Tibial nerve (tissue), 4 donors: ENCODE measurements around the gene RCVRN. TPM values are rescaled to one million over a fixed set of nuclear protein-coding genes. Genes with fewer than 3 reads are reported as not detected.
A peak's percentile ranks its signal among the peaks of the same experiment; 100 is the strongest.

Experiments
- DNase-seq, 2 donors: peaks; one replicate each; pipeline ENCODE4 v3.0.0-alpha.2; 2019; ENCODE audit warnings: low spot score in 2 of 2
- H3K27ac ChIP-seq, 4 donors: fragments of 200-600 bp; sonication (generic) in 3 of 4; one replicate each; pipeline ENCODE4 v1.5.1; 2017 to 2019; ENCODE audit warnings: mild to moderate bottlenecking in 1 of 4
- H3K27me3 ChIP-seq, 2 donors: fragments of 200-600 bp; sonication (generic) in 1 of 2; one replicate each; pipeline versions ENCODE4 v1.5.1 to v1.6.0; 2017 to 2019
- H3K36me3 ChIP-seq, 3 donors: fragments of 200-600 bp; sonication (generic); one replicate each; pipeline ENCODE4 v1.5.1; 2018 to 2019
- H3K4me1 ChIP-seq, 4 donors: fragments of 200-600 bp; sonication (generic) in 3 of 4; one replicate each; pipeline ENCODE4 v1.5.1; 2017 to 2019
- H3K4me3 ChIP-seq, 4 donors: fragments of 200-600 bp; sonication (generic) in 3 of 4; one replicate each; pipeline ENCODE4 v1.5.1; 2017 to 2019; ENCODE audit warnings: mild to moderate bottlenecking in 1 of 4, moderate library complexity in 1 of 4
- H3K9me3 ChIP-seq, 4 donors: fragments of 200-600 bp; sonication (generic) in 3 of 4; one replicate each; pipeline ENCODE4 v1.5.1; 2017 to 2019
- EP300 ChIP-seq, 2 donors: sonication (generic); formaldehyde crosslinking; IDR thresholded peaks; one replicate each; pipeline ENCODE4 v1.6.1; 2017; ENCODE audit warnings: antibody characterized with exemption in 2 of 2, mild to moderate bottlenecking in 1 of 2
- POLR2A ChIP-seq, 2 donors: fragments of 450-650 bp; IDR thresholded peaks; one replicate each; pipeline ENCODE4 v1.6.1; 2017; ENCODE audit warnings: antibody characterized with exemption in 2 of 2, mild to moderate bottlenecking in 2 of 2, moderate library complexity in 2 of 2
- WGBS, 2 donors: methylation state at CpG; one replicate each; pipeline ENCODE4 v1.1.5; 2018; 5-methylcytosine and 5-hydroxymethylcytosine counted together
- total RNA-seq, 4 donors: library from RNA; depleted of rRNA; stranded (reverse); fragments of >200 nt; gene quantifications; one replicate each; pipeline ENCODE4 v1.1.0, GENCODE V29; 2016
- TF ChIP-seq, protein P1 (sequence below), 5 experiments: fragments of 200-600 bp in 3 of 5; fragments of 450-650 bp in 2 of 5; sonication (generic) in 3 of 5; IDR thresholded peaks; one replicate each; pipeline ENCODE4 v1.5.1; 2016 to 2019; ENCODE audit warnings: antibody characterized with exemption in 5 of 5, mild to moderate bottlenecking in 3 of 5, moderate library complexity in 2 of 5

The RCVRN gene
- total RNA-seq, 4 donors from 2014 or later, result not detected

GRCh38 chr17:9937901-9938300 is 32.8 kb upstream of the RCVRN start:
- Histone ChIP-seq H3K36me3 (peaks cover 0 to 86% (median 6%) of the 10 kb centered on the region in 3 donors), H3K4me3 (no peak overlapping the region), H3K27ac (peak overlapping the region; percentile 37 to 69 (median 54)), H3K9me3 (peaks cover 0 to 13% (median 0%) of the 10 kb centered on the region in 4 donors), H3K4me1 (peaks cover 0 to 25% (median 11%) of the 10 kb centered on the region in 4 donors), H3K27me3 (no peaks in the 10 kb centered on the region)
- 88 to 90% methylated on average over 9 of the region's 9 CpGs for WGBS, 2 donors
- DNase-seq, result no peak
- TF ChIP-seq EP300 (IDR thresholded peaks at IDR 0.05), result no peak
- TF ChIP-seq, protein P1, sequence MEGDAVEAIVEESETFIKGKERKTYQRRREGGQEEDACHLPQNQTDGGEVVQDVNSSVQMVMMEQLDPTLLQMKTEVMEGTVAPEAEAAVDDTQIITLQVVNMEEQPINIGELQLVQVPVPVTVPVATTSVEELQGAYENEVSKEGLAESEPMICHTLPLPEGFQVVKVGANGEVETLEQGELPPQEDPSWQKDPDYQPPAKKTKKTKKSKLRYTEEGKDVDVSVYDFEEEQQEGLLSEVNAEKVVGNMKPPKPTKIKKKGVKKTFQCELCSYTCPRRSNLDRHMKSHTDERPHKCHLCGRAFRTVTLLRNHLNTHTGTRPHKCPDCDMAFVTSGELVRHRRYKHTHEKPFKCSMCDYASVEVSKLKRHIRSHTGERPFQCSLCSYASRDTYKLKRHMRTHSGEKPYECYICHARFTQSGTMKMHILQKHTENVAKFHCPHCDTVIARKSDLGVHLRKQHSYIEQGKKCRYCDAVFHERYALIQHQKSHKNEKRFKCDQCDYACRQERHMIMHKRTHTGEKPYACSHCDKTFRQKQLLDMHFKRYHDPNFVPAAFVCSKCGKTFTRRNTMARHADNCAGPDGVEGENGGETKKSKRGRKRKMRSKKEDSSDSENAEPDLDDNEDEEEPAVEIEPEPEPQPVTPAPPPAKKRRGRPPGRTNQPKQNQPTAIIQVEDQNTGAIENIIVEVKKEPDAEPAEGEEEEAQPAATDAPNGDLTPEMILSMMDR (IDR thresholded peaks at IDR 0.05), result no peak
- no peak for TF ChIP-seq POLR2A (IDR thresholded peaks at IDR 0.05)

DNA sequence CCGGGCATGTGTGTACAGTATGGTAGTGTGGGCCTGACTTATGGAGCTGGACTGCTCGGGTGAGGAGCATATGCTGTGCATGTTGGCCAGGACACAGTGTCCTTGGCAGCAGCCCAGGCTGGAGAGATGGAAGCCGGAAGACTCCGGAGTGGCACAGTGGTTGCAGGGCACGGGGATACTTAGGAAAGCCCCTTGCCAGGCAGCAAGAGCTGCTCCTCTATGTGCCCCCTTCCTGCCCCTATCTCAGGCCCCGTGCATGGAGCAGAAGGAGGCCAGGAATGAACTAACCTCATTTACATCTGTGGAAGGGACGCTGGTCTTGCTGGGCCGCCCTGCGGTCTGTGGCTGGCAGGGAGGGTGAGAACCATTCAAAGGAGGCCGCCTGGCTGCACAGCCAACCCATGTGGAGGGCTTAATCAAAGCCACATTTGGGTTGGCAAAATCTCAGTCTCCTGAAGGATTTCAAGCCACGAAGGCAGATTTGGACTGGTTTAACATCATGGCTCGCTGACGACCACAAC is 32.2 kb upstream of the RCVRN start:
- Histone ChIP-seq H3K4me1 (peaks cover 0 to 25% (median 11%) of the 10 kb centered on the region in 4 donors), H3K9me3 (peaks cover 0 to 13% (median 0%) of the 10 kb centered on the region in 4 donors), H3K27me3 (no peaks in the 10 kb centered on the region), H3K36me3 (peaks cover 0 to 86% (median 6%) of the 10 kb centered on the region in 3 donors), H3K4me3 (no peak overlapping the region), H3K27ac (peak overlapping the region; percentile 37 to 69 (median 54))
- DNase-seq, result peak in 1 of 2 donors; percentile 64
- TF ChIP-seq EP300 (IDR thresholded peaks at IDR 0.05), result peak in 1 of 2 donors; percentile 83
- TF ChIP-seq POLR2A (IDR thresholded peaks at IDR 0.05), result no peak
- TF ChIP-seq, protein P1 (IDR thresholded peaks at IDR 0.05), result no peak
- 44 to 57% methylated on average over 9 to 13 of the region's 13 CpGs for WGBS, 2 donors

DNA sequence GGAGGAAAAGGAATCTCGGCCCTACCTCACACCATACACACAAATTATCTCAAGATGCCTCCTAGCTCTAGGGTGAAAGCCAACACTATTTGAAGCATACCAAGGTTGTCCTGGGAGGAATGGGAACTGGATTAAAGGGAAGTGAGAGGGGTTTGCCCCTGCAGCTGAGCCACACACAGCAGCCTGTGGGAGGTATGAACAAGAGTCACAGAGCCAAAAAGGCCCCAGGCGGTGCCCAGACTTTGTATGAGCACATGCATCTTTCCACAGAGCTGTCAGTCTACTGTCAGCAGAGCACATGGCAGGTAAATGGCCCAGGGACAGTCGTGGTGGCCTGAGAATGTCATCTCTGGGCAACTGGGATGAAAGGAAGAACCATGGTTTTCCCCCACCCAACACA is 31.0 kb upstream of the RCVRN start:
- peaks cover 0 to 85% (median 6%) of the 10 kb centered on the region in 3 donors for H3K36me3 ChIP-seq
- H3K4me1 ChIP-seq, result peaks cover 0 to 33% (median 11%) of the 10 kb centered on the region in 4 donors
- no peak for TF ChIP-seq EP300 (IDR thresholded peaks at IDR 0.05)
- TF ChIP-seq, protein P1 (IDR thresholded peaks at IDR 0.05), result no peak
- TF ChIP-seq POLR2A (IDR thresholded peaks at IDR 0.05), result no peak
- peaks cover 0 to 13% (median 0%) of the 10 kb centered on the region in 4 donors for H3K9me3 ChIP-seq
- WGBS, 2 donors, result 71 to 82% methylated on average over 3 of the region's 3 CpGs
- DNase-seq, result no peak
- peak overlapping the region in 2 of 4 donors; percentile 46 to 66 for H3K27ac ChIP-seq
- H3K4me3 ChIP-seq, result no peak overlapping the region
- H3K27me3 ChIP-seq, result no peaks in the 10 kb centered on the region

GRCh38 chr17:9935408-9935807 is 30.3 kb upstream of the RCVRN start:
- 70 to 71% methylated on average over 6 of the region's 6 CpGs for WGBS, 2 donors
- DNase-seq, result no peak

GRCh38 chr17:9934331-9934730 is 29.3 kb upstream of the RCVRN start:
- Histone ChIP-seq H3K36me3 (peaks cover 0 to 79% (median 0%) of the 10 kb centered on the region in 3 donors), H3K4me1 (peaks cover 0 to 33% (median 11%) of the 10 kb centered on the region in 4 donors), H3K4me3 (no peak overlapping the region), H3K9me3 (peaks cover 0 to 13% (median 0%) of the 10 kb centered on the region in 4 donors), H3K27ac (peak overlapping the region in 1 of 4 donors; percentile 66), H3K27me3 (no peaks in the 10 kb centered on the region)
- TF ChIP-seq EP300 (IDR thresholded peaks at IDR 0.05) (no peak), POLR2A (IDR thresholded peaks at IDR 0.05) (no peak)
- TF ChIP-seq, protein P1 (IDR thresholded peaks at IDR 0.05), result no peak
- WGBS, 2 donors, result 84 to 86% methylated on average over 7 of the region's 7 CpGs
- DNase-seq, result no peak

More at GRCh38 chr17:9935408-9935807, 30.3 kb upstream of the RCVRN start:
- peaks cover 0 to 33% (median 11%) of the 10 kb centered on the region in 4 donors for H3K4me1 ChIP-seq
- H3K9me3 ChIP-seq, result peaks cover 0 to 13% (median 0%) of the 10 kb centered on the region in 4 donors
- TF ChIP-seq POLR2A (IDR thresholded peaks at IDR 0.05) (no peak), EP300 (IDR thresholded peaks at IDR 0.05) (no peak)
- TF ChIP-seq, protein P1 (IDR thresholded peaks at IDR 0.05), result no peak
- no peaks in the 10 kb centered on the region for H3K27me3 ChIP-seq
- H3K27ac ChIP-seq, result peak overlapping the region in 2 of 4 donors; percentile 46 to 66
- H3K4me3 ChIP-seq, result no peak overlapping the region
- H3K36me3 ChIP-seq, result peaks cover 0 to 85% (median 4%) of the 10 kb centered on the region in 3 donors
